ENCODE results near the gene ZNF335. TPM values are rescaled to one million over a fixed set of nuclear protein-coding genes. Genes with fewer than 3 reads are reported as not detected.

The ZNF335 gene
- 10 to 100 TPM; 10.2 to 10.9 (median 10.5) TPM for polyA plus RNA-seq (ENCODE audit: insufficient read length in 3 of 3)

DNA sequence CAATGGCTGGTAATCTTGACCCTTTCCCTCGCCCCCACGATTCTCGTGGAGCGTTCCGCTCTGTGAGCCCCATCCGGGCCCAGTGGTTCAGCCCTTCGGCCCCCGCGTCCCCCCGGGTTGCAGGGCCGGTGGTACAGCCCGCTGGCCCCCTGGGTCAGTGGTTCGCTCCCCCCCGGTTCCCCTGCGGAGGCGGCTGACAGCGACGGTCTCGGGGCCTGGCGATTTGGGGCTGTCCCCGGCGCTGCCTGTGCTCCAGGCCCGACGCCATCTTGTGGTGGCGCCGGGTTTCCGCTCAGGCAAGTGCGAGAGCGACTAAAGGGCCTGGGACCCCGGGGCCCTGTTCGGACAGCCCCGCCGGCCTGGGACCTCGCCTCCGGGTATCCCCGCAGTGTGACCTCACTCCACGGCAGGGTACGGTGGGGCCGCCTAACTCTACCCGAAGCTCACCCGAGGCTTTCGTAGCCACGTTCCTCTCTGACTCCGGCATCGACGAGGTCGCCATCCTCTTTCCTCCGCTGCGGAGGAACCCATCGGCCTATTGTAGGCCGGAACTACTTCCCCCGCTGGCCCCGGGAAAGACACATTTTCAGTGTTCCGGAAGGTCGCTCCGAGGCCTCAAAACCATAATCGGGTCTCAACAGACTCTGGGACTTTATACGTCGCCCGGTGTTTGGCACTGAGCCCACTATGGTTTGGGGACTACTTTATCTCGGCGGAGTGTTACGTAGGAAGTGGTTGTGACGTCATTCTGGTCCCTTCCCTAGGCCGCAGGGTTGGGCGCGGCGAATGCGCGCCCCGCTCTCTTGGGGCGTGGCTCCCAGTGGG is at the start of gene ZNF335:
ZNF335 (minus strand) TSS at position 529 of the 825 bp plus-strand sequence. CDS start 793 bp downstream, outside the sequence.
- peak; percentile 91 to 95 (median 95) for DNase-seq (ENCODE audit: low read depth in 3 of 3, low spot score in 2 of 3)

- no peak for DNase-seq (ENCODE audit: low read depth in 3 of 3, low spot score in 2 of 3)
Observed at GRCh38 chr20:46020555-46020954, 48.6 kb upstream of the ZNF335 start.

DNA sequence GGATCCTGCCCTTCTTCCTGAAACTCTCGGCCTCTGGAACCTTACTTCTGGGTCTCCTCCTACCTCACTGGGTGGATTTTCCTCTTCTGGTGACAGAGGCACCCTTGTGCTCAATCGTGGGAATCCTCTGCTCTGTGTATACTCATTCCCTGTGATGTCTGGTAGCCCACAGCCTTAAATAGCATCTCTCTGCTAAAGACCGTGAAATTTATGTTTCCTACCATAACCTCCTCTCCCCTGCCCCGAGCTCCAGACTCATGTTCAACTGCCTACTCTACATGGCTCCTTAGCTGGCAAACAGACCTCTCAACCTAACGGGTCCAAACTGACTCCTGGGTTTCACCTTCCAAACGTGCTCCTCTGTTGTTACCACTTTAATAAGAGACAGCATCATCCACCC is 46.6 kb upstream of the ZNF335 start:
- no peak for DNase-seq (ENCODE audit: low read depth in 3 of 3, low spot score in 2 of 3)

- DNase-seq (ENCODE audit: low read depth in 3 of 3, low spot score in 2 of 3), result no peak
Observed at GRCh38 chr20:46018112-46018511, 46.1 kb upstream of the ZNF335 start.

DNA sequence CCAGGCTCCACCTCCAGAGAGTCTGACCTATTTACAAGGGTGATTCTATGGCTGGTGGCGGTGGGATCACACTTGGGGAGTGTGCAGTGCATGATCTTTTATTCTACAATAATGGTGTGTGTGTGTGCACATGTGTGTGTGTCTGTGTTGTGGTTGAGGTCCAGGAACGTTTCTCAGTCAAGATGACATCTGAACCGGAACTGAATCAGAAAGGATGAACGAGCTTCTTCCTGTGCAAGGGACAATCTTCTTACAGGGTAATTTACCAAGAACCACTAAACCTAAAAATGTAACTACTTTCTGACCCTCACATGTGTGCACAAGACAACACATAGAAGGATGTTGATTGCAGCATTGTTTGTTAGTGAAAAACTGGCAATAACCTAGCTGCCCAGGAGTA is 45.3 kb upstream of the ZNF335 start:
- no peak for DNase-seq (ENCODE audit: low read depth in 3 of 3, low spot score in 2 of 3)

GRCh38 chr20:46014517-46015396 is 42.8 kb upstream of the ZNF335 start:
- no peak for DNase-seq (ENCODE audit: low read depth in 3 of 3, low spot score in 2 of 3)

DNA sequence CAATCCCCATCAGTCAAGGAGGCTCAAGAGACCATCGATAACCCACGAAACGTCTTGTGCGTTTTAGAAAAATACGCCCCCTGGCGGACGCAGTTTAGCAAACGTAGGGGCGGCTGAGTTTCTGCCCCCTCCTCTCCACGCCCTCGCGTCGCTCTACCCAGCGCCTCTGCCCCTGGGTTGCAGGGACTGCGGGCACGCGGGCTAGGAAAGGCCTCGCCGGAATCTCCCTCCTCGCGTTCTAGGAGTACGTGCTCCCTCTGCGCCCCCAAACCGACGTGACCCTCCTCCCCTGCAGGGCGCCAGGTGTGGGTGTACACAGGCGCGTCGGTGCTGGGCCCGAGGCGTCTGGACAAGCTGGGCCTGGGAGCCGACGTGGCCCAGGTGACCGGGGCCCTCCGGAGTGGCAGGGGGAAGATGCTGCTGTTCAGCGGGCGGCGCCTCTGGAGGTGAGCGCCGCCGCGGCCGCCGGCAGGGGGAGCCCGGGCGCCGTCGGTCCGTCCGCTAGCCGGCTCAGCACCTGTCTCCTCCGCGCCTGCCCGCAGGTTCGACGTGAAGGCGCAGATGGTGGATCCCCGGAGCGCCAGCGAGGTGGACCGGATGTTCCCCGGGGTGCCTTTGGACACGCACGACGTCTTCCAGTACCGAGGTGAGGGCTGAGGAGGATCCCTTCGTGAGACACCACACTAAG is 42.0 kb upstream of the ZNF335 start:
- no peak for DNase-seq (ENCODE audit: low read depth in 3 of 3, low spot score in 2 of 3)

GRCh38 chr20:46013322-46013828 is 41.4 kb upstream of the ZNF335 start:
- no peak for DNase-seq (ENCODE audit: low read depth in 3 of 3, low spot score in 2 of 3)

- DNase-seq (ENCODE audit: low read depth in 3 of 3, low spot score in 2 of 3), result no peak
Observed at GRCh38 chr20:46012921-46013320, 40.9 kb upstream of the ZNF335 start.

DNA sequence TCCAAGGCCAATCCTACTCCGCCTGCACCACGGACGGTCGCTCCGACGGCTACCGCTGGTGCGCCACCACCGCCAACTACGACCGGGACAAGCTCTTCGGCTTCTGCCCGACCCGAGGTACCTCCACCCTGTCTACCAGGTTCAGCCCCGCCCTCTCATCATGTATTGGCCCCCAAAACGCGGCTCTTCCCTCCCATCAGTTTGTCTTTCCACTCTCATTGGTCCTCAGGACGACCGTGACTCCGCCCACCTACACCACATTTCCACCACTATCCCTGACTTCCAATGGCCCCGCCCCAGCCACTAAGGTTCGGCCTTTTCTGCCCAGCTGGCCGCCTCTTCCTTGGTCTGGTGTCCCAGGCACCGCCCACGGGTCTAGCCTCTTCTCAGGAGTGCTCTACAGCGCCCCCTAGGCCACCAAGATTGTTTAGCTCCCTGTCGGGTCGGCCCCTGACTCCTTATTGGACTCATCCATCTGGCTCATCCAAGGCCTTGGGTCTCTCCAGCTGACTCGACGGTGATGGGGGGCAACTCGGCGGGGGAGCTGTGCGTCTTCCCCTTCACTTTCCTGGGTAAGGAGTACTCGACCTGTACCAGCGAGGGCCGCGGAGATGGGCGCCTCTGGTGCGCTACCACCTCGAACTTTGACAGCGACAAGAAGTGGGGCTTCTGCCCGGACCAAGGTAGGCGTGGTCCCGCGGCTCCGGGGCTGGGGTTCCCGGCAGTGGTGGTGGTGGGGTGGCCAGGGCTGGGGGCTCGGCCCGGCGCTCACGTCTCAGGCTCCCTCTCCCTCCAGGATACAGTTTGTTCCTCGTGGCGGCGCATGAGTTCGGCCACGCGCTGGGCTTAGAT is 39.9 kb upstream of the ZNF335 start:
- DNase-seq (ENCODE audit: low read depth in 3 of 3, low spot score in 2 of 3), result no peak

GRCh38 chr20:46010491-46011391 is 38.7 kb upstream of the ZNF335 start:
- DNase-seq (ENCODE audit: low read depth in 3 of 3, low spot score in 2 of 3), result no peak

GRCh38 chr20:46009816-46010215 is 37.8 kb upstream of the ZNF335 start:
- DNase-seq (ENCODE audit: low read depth in 3 of 3, low spot score in 2 of 3), result no peak

GRCh38 chr20:46007671-46008070 is 35.7 kb upstream of the ZNF335 start:
- DNase-seq (ENCODE audit: low read depth in 3 of 3, low spot score in 2 of 3), result no peak

- DNase-seq (ENCODE audit: low read depth in 3 of 3, low spot score in 2 of 3), result no peak
Observed at GRCh38 chr20:46006964-46007363, 35.0 kb upstream of the ZNF335 start.

- no peak for DNase-seq (ENCODE audit: low read depth in 3 of 3, low spot score in 2 of 3)
Observed at GRCh38 chr20:46006022-46006705, 34.2 kb upstream of the ZNF335 start.

- DNase-seq (ENCODE audit: low read depth in 3 of 3, low spot score in 2 of 3), result no peak
Observed at GRCh38 chr20:46004889-46005473, 33.0 kb upstream of the ZNF335 start.

- no peak for DNase-seq (ENCODE audit: low read depth in 3 of 3, low spot score in 2 of 3)
Observed at GRCh38 chr20:46004187-46004586, 32.2 kb upstream of the ZNF335 start.

DNA sequence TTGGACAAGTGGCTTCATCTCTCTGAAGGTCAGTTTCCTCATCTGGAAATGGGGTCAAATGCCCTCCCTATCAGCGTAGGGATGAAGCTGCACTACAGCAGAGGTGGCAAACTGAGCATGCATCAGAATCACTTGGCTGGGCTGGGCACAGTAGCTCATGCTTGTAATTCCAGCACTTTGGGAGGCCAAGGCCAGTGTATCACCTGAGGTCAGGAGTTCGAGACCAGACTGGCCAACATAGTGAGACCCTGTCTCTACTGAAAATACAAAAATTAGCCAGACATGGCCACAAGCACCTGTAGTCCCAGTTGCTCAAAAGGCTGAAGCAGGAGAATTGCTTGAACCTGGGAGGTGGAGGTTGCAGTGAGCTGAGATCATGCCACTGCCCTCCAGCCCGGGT is 30.0 kb upstream of the ZNF335 start:
- no peak for DNase-seq (ENCODE audit: low read depth in 3 of 3, low spot score in 2 of 3)

All from right renal cortex interstitium (tissue), 3 donors.